Activated CD4-positive, alpha-beta T cell treated with anti-CD3 and anti-CD28 coated beads, Interleukin-2, amount 50 U/mL, for 4 hours (primary cell): ENCODE measurements around the gene PACC1.
A peak's percentile ranks its signal among the peaks of the same experiment; 100 is the strongest.
"Not testable (repeated sequence)": the region's sequence is repeated elsewhere in the genome, so short reads cannot be mapped to it uniquely, and the experiment has no call there.

ENCODE experiments used
- DNase-seq, 2 experiments: peaks; one replicate each; pipeline ENCODE4 v3.0.0-alpha.2; 2020

Gene PACC1

DNA sequence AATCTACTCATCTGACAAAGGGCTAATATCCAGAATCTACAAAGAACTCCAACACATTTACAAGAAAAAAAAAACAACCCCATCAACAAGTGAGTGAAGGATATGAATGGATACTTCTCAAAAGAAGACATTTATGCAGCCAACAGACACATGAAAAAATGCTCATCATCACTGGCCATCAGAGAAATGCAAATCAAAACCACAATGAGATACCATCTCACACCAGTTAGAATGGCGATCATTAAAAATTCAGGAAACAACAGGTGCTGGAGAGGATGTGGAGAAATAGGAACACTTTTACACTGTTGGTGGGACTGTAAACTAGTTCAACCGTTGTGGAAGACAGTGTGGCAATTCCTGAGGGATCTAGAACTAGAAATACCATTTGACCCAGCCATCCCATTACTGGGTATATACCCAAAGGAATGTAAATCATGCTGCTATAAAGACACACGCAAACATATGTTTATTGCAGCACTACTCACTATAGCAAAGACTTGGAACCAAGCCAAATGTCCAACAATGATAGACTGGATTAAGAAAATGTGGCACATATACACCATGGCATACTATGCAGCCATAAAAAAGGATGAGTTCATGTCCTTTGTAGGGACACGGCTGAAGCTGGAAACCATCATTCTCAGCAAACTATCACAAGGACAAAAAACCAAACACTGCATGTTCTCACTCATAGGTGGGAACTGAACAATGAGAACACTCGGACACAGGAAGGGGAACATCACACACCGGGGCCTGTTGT, 18.8 kb downstream of the PACC1 start:
- not testable (repeated sequence) for DNase-seq

DNA sequence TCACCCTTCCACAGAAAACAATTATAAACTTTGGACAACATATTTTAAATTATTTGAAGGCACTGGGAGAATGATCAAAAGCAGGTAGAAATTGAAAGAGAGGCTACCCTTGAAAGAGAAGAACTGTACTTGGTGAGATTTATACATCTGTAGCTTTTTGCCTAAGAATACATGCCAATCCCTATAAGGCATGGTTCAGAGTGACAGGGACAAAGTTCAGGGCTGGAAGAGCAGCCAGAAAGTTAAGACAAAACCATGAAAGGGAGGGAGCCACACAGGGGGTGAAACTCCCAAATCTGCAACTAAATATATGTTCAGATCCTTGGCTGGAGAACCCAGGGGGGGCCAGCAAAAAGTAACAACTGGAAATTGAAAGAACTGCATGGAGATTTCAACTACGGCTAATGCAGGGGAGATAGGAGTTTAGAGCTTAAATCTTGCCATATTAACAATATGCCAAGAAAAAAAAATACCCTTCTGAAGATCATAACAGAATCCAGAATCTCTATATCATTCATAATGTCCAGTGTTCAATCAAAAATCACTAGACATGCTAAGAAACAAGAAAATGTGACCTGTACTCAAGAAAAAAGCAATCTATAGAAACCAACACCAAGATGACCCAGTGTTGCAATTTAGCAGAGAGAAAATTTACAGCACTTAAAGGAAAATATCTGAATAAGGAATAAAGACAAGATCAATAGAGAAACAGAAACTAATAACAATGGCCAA, 25.5 kb downstream of the PACC1 start:
- DNase-seq: no peak

DNA sequence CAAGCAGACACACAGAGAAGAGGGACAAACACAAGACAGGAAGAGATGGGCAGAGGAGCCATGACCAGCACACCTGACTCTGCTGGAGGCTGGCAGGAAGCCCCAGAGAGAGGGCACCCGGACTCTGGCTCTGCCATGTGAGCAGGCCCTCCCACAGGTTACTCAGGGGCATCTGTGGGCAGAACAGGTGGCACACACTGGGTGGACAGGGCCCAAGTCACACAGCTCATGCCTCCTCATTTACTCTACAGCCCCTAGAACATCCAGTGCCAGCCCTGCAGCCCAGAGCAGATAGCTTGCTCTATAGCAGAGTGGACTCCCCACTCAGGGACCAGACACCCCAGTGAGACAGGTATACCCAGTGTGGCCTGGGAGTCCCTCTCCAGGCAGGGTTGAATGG, 28.7 kb downstream of the PACC1 start:
- no peak for DNase-seq

DNA sequence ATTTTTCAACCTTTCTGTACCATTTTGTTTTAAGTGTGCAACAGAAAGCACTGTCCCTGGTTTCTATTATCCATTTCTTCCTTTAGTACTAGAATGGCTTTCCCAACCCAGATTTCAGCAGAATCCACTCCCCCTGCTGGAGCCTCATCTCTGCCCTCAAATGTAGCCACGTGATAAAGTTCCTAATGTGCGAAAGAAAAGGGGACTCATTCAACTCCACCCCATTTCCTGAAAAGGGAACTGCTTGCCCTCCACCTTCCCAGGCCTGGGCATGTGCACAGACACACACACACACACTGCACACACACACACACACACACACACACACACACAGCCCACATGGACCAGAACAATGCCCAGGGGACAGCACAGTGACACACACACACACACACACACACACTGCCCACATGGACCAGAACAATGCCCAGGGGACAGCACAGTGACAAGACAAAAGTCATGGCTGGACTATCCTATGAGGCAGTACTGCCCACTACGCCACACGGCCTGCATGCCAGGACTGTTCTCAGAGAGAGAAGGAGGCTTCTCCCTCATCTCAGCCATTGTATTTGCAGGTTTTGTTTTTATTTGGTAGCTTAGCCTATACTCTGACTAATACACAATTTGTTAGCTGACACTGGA, 33.2 kb downstream of the PACC1 start:
- DNase-seq: no peak

DNA sequence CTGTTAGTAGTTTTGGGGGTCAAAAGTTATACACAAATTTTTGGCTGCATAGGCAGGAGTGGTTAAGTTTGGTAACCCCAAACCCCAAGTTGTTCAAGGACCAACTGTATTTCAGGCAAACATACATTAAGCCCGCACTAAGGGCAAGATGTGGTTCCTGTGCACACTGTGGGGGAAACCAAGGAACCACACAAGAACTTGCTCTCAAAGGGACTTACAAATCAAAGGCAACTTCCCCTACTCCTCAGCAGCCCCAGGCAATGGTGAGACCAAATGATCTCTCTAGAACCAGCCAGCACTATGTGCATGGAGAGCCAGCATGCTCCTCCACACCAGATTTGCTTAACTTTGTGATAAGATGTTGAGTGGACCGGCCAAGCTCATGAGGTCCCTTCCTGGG, 35.3 kb downstream of the PACC1 start:
- DNase-seq: no peak

DNA sequence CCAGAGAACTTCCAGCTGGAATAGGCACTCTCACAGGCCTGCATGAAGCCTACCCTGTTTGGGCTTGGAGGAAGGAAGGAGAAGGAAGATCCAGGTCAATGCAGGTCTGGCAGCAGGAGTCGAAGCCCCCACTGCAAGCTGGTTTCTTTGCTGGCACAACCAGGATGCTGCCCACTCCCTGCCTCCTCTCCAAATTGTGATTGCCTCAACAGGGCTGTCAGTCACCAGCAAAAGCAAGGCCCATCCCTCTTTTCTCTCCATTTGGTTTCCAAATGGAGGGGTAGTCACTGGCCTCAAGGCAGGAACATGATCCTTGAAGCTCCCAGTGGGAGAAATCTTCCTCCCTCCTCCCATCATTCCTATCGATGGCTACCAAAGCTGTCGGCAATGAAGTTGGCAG, 37.0 kb downstream of the PACC1 start:
- DNase-seq: no peak

DNA sequence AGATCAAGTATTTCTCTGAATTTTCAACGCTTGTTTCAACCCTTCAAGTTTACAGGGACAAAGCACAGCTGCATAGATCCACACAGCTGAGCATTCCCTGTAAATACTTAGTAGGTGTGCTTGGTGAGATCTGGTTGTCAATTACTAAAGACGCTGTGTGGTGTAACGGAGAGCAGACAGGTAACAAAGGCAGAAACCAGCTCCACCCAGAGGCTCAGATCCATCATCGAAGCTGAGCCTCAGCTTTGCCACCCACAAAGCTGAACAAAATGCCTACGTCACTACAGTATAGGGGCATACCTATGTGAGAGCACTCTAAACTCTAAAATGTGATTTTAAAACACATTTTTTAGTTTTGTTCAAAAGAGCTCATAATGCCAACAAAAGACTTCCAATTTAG, 38.7 kb downstream of the PACC1 start:
- no peak for DNase-seq

DNA sequence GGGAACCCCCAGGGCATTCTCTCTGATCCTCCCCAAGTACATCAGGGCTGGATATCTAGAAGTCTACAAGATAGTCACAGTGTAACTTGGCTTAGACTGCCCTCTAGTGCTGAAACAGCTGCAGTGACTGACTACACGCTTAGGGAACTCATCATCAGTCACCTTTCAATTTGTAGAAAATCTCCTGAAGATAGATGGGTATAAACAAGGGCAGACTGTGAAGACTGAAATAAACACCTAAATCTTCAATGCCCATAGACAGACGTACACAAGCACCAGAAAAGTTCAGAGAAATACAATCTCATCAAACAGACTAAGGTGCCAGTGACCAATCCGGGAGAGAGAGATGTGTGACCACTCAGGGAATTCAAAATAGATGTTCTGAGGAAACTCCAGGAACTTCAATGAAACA, 46.6 kb downstream of the PACC1 start:
- peak; percentile 37 to 39 for DNase-seq

DNA sequence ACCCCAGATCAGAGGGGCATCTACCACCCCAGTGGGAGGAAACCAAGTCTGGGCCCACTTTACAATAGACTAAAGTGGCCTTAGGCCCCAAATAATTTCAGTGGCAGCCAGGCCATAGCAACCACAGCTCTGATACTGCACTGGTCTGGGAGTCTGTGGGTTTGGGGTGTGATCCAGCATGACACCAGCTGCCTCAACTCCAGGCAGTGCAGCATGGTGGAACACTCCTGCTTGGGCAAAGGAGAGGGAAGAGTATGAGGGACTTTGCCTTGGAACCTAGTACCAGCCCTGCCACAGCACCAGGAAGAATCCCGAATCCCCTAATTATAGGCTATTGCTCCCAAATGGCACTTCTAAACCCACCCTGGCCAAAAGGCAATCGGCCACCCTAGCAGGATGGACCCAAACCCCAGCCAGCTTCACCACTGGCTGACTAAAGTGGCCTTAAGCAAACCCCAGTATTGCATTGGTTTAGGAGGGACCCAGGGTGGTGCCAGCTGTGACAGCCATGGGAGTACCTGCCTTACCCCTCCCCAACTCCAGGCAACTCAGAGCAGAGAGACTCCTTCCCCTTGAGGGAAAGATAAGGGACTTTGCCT, 47.1 kb downstream of the PACC1 start:
- no peak for DNase-seq

DNA sequence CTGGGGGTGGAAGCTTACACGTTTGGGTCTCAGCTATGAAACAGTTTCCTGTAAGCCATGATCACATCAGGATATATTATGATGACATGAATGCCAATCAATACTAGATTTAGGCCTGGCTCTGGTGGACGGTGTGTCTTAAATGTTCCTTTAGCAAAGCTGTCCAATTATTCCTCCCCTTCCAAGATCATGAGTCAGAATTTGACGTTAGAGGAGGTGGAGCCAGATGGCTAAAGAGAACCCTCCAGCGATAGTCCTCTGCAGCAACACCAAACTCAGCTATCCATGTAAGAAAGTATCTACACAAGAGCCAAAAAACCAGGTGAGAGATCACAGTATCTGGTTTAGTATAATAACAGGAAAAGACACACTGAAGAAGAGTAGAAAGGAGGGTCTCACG, 47.8 kb downstream of the PACC1 start:
- DNase-seq: no peak

DNA sequence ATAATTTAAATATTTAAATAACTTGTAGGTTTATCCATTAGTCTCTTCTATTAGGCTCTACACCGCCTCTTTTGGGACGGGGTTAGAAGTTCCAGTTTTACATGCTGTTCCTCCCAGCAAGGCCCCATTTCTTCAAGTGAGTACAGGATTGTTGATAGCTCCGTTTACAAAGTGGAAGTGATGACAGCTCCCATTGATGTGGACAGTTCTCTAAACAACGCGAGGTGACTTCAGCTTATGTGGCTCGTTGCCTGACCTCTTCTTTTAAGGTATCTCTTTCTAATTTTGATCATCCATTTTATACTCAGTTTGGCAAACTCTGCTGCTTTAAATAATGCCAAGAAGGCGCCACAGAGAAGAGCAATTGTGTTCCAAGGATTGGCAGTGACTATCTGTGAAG, 49.7 kb downstream of the PACC1 start:
- no peak for DNase-seq

DNA sequence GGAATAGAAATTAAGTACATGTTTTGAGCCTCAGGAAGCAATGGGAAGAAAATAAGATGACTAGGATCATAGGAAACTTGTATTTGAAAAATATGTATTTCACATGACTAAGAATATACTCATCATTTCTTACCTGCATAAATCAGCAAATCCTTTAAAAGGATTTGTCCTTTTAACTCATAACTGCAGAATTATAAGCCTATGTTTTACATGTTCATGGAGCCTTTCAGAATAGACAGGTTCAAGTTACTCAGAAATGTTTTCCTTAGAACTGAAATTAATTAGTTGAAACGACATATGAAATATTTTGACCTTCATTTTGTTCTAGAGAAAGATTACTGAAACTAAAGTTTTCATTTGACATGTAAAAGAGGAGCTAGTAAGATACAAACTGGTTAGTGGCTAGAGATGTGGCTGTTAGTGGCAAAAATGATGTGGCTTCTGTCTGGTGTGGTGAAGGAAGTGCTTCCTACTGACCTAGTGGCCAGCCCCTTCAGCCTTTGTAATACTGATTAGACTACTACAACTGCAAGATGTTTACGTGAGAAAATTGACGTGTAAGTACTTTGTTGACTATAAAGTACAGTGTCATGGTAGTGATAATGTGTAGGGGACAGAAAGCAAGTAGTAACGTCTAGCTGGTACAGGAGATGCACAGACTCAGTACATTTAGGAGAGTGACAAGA, 54.7 kb downstream of the PACC1 start:
- no peak for DNase-seq

DNA sequence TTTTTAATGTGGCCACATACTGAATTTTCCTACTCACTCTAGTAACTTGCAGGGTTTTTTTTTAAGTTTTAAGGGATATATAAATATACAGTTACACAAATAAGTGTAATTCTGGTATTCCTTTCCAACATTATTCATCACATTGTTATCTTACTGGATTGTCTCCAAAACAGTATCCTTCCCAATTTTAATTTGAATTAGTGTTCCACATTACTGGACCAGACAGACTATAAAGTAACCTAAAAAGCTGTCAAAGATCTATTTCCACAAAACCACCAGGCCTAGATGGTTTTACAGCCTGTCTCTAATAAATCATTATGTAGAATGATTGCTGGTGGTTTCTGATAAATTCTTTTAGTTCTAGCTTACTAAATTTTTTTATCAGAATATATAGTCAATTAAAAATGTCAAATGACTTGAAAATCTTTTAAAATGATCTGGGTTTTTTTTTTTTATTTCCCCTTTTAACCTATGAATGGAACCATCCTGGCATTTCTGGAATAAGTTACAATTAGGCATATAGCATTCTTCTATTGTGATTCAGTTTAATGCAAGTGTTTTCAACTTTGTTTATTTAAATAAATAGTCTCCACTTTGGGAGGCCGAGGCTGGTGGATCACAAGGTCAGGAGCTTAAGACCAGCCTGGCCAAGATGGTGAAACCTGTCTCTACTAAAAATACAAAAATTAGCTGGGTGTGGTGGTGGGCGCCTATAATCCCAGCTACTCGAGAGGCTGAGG, 59.3 kb downstream of the PACC1 start:
- no peak for DNase-seq

DNA sequence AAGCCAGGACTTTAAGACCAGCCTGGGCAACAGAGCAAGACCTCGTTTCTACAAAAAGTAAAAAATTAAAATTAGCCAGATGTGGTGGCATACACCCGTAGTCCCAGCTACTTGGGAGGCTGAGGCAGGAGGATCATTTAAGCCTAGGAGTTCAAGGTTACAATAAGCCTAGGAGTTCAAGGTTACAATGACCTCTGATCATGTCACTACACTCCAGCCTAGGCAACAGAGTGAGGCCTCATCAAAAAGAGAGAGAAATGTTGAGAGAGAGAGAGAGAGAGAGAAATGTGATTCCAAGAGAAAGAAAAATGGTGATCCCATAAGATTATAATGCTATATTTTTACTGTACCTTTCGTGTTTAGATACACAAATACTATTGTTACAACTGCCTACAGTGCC, 60.2 kb downstream of the PACC1 start:
- DNase-seq: no peak

DNA sequence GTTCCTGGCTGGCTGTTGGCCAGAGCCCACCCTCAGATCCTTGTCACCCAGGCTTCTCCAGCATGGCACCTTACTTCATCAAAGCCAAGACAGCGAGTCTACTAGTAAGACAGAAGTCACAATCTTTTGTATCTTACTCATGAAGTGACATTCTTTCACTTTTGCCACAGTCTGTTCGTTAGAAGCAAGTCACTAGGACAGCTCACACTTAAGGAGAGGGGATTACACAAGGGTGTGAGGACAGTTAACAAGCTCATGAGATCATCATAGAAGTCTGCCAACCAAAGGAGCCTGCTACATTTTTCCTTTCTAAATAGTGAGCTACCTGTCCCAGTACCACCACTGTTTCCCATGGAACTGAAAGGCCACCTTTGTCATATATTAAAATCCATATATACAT, 61.5 kb downstream of the PACC1 start:
- no peak for DNase-seq

DNA sequence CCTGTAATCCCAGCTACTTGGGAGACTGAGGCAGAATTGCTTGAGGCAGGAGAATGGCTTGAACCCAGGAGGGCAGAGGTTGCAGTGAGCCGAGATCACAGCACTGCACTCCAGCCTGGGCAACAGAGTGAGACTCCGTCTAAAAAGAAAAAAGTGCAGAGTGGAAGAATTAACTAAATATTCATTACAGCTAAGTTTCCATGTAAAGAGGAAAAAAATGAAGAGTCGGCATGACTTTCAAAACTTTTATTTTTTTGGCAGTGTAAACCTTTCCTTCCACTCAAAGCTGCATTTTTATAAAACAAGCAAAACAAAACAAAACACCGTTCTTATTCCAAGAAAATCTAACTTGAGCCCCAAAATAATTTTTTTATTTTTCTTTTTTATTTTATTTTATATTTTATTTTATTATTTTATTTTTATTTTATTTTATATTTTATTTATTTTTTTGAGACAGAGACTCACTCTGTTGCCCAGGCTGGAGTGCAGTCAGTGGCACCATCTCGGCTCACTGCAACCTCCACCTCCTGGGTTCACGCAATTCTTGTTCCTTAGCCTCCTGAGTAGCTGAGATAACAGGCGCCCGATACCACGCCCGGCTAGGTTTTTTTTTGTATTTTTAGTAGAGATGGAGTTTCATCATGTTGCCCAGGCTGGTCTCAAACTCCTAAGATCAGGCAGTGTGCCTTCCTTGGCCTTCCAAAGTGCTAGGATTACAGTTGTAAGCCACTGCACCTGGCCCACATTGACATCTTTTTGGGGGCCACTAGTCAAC, 62.9 kb downstream of the PACC1 start:
- DNase-seq: no peak

DNA sequence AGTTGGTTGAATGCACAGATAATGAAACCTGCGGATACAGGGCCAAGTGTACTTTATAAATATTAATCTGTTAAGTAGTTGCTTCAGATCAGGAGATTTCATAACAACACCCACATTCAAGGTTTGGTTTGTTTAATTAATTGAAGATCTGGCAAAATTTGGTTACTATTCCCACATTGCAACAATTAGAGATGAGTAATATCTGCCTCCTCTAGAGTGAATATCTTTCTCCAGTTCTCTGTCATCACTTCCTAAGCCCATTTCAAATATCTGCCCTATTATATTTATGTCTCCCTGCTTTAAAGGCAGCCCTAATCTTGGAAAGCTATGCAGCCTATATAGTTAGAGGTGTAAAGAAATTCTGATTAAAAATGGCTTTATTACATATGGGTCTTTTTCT, 68.1 kb downstream of the PACC1 start:
- DNase-seq: no peak

DNA sequence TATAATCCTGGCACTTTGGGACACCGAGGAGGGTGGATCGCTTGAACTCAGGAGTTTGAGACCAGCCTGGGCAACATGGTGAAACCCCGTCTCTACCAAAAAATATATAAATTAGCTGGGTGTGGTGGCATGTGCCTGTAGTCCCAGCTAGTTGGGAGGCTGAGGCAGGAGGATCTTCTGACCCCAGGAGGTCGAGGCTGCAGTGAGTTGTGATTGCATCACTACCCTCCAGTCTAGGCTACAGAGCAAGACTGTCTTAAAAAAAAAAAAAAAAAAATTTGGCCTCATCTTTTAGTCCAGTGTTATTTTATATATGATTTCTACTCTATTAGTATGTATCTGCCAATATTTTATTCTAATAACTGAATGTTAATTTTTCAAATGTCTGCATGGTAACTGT, 69.8 kb downstream of the PACC1 start:
- no peak for DNase-seq

DNA sequence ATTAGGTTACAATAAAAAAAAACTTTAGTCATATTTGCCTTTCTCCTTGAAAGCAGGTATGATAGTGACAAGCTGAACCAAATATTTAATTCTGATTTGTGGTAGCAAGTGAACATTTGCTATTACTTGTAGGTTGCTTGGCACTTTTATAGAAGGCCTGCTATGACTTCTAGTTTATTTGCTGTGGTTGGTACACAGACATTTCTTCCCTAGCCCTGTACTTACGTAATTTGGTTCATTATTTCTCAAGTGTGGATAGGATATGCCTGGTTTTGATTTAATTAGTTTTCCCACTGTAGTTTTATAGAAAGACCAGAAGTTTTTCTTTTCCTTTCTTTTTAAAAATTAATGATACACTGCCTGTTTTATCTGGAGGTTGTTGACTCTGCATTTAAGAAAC, 73.6 kb downstream of the PACC1 start:
- no peak for DNase-seq

DNA sequence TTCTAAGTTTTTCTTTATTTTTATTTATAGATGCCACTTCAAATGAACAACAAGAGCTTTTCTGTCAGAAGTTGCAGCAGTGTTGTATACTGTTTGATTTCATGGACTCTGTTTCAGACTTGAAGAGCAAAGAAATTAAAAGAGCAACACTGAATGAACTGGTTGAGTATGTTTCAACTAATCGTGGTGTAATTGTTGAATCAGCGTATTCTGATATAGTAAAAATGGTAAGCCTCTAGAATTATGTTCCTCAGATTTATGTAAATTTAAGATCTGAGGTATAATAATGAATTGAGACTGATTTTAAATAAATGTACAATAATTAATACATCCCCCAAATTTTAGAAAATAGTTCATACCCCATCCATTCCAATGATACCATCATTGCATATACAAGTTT, 85.6 kb downstream of the PACC1 start:
- DNase-seq: no peak

DNA sequence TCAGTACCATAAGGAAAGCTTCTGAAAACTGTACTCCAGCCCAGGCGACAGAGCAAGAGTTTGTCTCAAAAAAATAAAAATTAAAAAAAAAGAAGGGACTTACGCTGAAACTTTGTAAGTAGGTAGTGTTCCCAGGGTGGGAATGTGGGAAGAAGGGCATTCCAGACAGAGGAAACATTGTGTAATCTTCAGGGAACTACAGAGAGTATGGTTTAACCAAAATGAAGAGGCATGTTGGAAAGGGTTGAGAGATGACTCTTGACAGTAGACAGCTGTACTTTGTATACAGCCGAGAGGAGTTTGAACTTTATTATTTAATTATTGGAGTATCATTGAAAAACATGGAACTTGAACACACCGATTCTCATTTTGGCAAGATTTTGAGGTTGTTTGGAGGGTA, 86.4 kb downstream of the PACC1 start:
- DNase-seq: no peak

DNA sequence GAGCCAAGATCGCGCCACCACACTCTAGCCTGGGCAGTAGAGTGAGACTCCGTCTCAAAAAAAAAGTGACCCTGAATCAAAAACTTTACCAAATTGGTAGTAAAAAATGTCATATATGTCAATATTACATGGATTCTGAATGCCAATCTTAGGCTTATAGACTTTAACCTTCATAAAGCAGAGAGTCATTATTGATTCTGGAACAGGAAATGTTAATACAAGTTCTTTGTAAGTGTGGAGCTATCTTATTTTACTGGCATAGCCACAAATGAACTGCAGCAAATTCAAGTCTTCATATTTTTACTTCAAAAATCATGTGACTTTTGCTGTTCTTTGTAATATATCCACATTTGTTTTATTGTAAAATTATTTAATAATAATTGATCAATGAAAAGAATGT, 88.1 kb downstream of the PACC1 start:
- DNase-seq: no peak
